Measurements from ENCODE around the gene VIPAS39. TPM values are rescaled to one million over a fixed set of nuclear protein-coding genes. Genes with fewer than 3 reads are reported as not detected.

Gene VIPAS39
- total RNA-seq, 1 experiment from 2014 or later = 18.7 TPM

DNA sequence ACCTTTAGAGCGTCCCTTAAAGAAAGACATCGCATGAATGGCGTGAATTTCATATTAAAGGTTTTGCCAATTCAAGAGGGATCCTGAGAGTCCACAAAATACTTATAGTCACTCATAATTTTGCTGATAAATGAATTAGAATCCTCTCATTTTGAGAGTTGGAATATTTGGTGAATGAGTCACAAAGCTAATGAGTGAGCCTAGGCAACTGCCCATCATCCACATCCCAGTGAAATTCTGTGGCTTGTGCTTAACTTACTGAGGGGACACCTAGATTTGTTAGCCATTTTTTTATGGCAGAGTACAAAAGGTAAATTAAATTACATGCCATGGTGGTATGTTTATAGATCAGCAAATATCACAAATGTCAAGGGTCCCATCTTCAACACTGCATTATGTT is 21.4 kb downstream of the VIPAS39 start:
- ChIA-PET POLR2A (no interaction called here), CTCF (no interaction called here)
- no peaks in the 10 kb centered on the region for H3K9me3 Mint-ChIP-seq (ENCODE audit: unreplicated experiment)
- no peak for DNase-seq (ENCODE audit: unreplicated experiment)
- no peaks in the 10 kb centered on the region for H3K4me1 Mint-ChIP-seq (ENCODE audit: insufficient read depth, unreplicated experiment)
- intact Hi-C loops (cut with micrococcal nuclease) = no loop called here
- TF ChIP-seq, protein P1, sequence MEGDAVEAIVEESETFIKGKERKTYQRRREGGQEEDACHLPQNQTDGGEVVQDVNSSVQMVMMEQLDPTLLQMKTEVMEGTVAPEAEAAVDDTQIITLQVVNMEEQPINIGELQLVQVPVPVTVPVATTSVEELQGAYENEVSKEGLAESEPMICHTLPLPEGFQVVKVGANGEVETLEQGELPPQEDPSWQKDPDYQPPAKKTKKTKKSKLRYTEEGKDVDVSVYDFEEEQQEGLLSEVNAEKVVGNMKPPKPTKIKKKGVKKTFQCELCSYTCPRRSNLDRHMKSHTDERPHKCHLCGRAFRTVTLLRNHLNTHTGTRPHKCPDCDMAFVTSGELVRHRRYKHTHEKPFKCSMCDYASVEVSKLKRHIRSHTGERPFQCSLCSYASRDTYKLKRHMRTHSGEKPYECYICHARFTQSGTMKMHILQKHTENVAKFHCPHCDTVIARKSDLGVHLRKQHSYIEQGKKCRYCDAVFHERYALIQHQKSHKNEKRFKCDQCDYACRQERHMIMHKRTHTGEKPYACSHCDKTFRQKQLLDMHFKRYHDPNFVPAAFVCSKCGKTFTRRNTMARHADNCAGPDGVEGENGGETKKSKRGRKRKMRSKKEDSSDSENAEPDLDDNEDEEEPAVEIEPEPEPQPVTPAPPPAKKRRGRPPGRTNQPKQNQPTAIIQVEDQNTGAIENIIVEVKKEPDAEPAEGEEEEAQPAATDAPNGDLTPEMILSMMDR (IDR thresholded peaks at IDR 0.05; ENCODE audit: unreplicated experiment) = no peak
- peaks cover 80% of the 10 kb centered on the region for H3K36me3 Mint-ChIP-seq (ENCODE audit: insufficient read depth, unreplicated experiment)
- H3K27ac Mint-ChIP-seq (ENCODE audit: low read depth, unreplicated experiment) = no peak overlapping the region
- H3K27me3 Mint-ChIP-seq (ENCODE audit: insufficient read depth, unreplicated experiment) = no peaks in the 10 kb centered on the region
- no peak overlapping the region for H3K4me3 Mint-ChIP-seq (ENCODE audit: unreplicated experiment)
- no TSS peak for BruUV-seq (replicated peaks)

DNA sequence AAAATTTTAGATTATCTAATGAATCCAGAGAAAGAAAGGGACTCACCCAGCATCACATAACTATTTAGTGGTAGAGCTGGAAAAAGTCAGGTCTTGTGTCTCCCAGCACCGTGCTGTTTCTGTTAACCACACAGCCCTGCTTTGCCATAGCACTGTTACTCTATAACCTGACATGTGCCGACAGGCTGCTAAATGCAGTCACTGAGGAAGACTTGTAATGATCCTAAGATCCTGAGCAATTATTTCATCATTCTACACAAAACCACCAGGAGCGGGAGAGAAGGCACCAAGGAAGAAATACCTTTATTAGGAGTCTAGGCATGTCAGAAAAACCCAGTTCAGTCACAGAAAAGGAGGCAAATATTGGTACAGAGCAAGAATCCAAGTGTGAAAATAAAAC is 31.0 kb downstream of the VIPAS39 start:
- Mint-ChIP-seq H3K4me3 (ENCODE audit: unreplicated experiment) (no peak overlapping the region), H3K27me3 (ENCODE audit: insufficient read depth, unreplicated experiment) (no peaks in the 10 kb centered on the region), H3K9me3 (ENCODE audit: unreplicated experiment) (no peaks in the 10 kb centered on the region), H3K36me3 (ENCODE audit: insufficient read depth, unreplicated experiment) (peaks cover 86% of the 10 kb centered on the region), H3K4me1 (ENCODE audit: insufficient read depth, unreplicated experiment) (peaks cover 3% of the 10 kb centered on the region), H3K27ac (ENCODE audit: low read depth, unreplicated experiment) (no peak overlapping the region)
- no peak for DNase-seq (ENCODE audit: unreplicated experiment)
- intact Hi-C loops (cut with micrococcal nuclease) = no loop called here
- BruUV-seq (replicated peaks) = no TSS peak
- ChIA-PET POLR2A (interaction anchor here (1.6 kb wide), 1 partner anchor 11 kb away, joined by 4 read pairs; no protein-coding TSS in a partner anchor), CTCF (no interaction called here)
- TF ChIP-seq, protein P1 (IDR thresholded peaks at IDR 0.05; ENCODE audit: unreplicated experiment) = no peak

DNA sequence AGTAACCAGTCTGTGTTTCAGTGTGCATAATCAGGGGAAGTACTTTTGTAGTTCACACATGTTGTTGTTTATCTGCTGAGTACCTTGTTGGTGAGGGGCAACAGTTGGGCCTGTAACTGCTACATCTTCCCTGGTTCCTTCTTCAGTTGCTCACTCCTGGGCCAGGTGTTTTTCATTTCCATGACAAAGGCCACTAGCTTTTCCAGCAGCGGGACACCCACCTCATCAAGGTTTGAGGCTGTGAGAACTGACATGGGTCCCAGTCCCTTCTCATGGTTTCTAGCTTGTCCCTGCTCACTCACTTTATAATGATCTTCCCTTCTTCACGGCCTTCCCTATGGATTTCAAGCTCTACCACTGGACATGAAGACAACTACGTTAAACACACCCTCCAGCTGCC is 32.5 kb downstream of the VIPAS39 start:
- Mint-ChIP-seq H3K4me1 (ENCODE audit: insufficient read depth, unreplicated experiment) (peaks cover 7% of the 10 kb centered on the region), H3K4me3 (ENCODE audit: unreplicated experiment) (no peak overlapping the region), H3K27ac (ENCODE audit: low read depth, unreplicated experiment) (no peak overlapping the region), H3K9me3 (ENCODE audit: unreplicated experiment) (peaks cover 5% of the 10 kb centered on the region), H3K27me3 (ENCODE audit: insufficient read depth, unreplicated experiment) (no peaks in the 10 kb centered on the region), H3K36me3 (ENCODE audit: insufficient read depth, unreplicated experiment) (peaks cover 73% of the 10 kb centered on the region)
- POLR2A ChIA-PET = interaction anchor here (0.6 kb wide), 1 partner anchor 47 kb away, joined by 4 read pairs; no protein-coding TSS in a partner anchor
- DNase-seq (ENCODE audit: unreplicated experiment) = no peak
- CTCF ChIA-PET = no interaction called here
- TF ChIP-seq, protein P1 (IDR thresholded peaks at IDR 0.05; ENCODE audit: unreplicated experiment) = no peak
- intact Hi-C loops (cut with micrococcal nuclease) = no loop called here
- BruUV-seq (replicated peaks) = no TSS peak

DNA sequence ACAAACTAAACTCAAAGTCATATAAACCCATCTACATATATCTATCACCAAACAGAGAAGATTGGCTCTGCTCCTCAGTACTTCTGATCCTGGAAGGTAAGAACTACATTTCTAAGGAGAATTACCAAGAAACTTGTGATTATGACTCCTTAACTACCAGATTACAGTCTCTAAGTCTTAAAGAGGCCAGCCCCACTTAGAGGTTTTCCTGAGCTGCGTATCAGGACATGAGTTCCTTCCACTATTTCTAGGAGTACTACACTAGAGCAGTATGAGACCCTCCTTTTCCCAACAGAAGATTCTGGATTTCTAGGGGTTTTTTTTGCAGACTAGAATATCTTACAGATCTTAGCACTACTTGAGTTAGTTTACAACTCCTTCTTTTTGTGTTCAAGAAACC is 34.0 kb downstream of the VIPAS39 start, which contains the start of gene NOXRED1:
Gene NOXRED1 (minus strand): TSS at position 101 of the 400 bp plus-strand sequence. CDS start 634 bp downstream, outside the sequence.
- ChIA-PET POLR2A (no interaction called here), CTCF (no interaction called here)
- H3K4me3 Mint-ChIP-seq (ENCODE audit: unreplicated experiment) = no peak within 1 kb of the TSS
- no peak within 1 kb of the TSS for H3K27ac Mint-ChIP-seq (ENCODE audit: low read depth, unreplicated experiment)
- H3K36me3 Mint-ChIP-seq (ENCODE audit: insufficient read depth, unreplicated experiment) = peaks cover 59% of the 10 kb centered on the region
- intact Hi-C loops (cut with micrococcal nuclease) = no loop called here
- peaks cover 7% of the 10 kb centered on the region for H3K4me1 Mint-ChIP-seq (ENCODE audit: insufficient read depth, unreplicated experiment)
- H3K27me3 Mint-ChIP-seq (ENCODE audit: insufficient read depth, unreplicated experiment) = no peaks in the 10 kb centered on the region
- TF ChIP-seq, protein P1 (IDR thresholded peaks at IDR 0.05; ENCODE audit: unreplicated experiment) = no peak
- peaks cover 9% of the 10 kb centered on the region for H3K9me3 Mint-ChIP-seq (ENCODE audit: unreplicated experiment)
- no peak for DNase-seq (ENCODE audit: unreplicated experiment)
- no TSS peak for BruUV-seq (replicated peaks)

All from MCF 10A (cell line).